Naive thymus-derived CD4-positive, alpha-beta T cell (primary cell): ENCODE data around the gene ARL8B. TPM values are rescaled to one million over a fixed set of nuclear protein-coding genes. Genes with fewer than 3 reads are reported as not detected.
"Not testable (repeated sequence)": the region's sequence is repeated elsewhere in the genome, so short reads cannot be mapped to it uniquely, and the experiment has no call there.

ENCODE experiments used
- ATAC-seq: fragments of 150-1000 bp; cut with Tn5 transposase; 2 replicates; pipeline ENCODE4 v1.10.0; 2021; ENCODE audit warnings: mild to moderate bottlenecking, moderate library complexity
- CTCF ChIA-PET: fragments of 350-600 bp; sonication (Branson Sonifier 250); formaldehyde crosslinking; loops from one replicate; lab custom pipeline; 2021; ENCODE audit warnings: antibody characterized with exemption; lab: Charles Lee
- POLR2A ChIA-PET: fragments of 350-600 bp; sonication (Branson Sonifier 250); formaldehyde crosslinking; loops from one replicate; lab custom pipeline; 2021; ENCODE audit warnings: antibody characterized with exemption, inconsistent platforms; lab: Charles Lee
- DNase-seq, 9 donors: peaks; one replicate each; pipeline versions ENCODE4 v3.0.0 to v3.0.0-alpha.2; 2020 to 2022; ENCODE audit warnings: mixed read lengths in 1 of 9
- H3K27ac ChIP-seq: one replicate; pipeline ENCODE4 v1.7.0; 2013; ENCODE audit warnings: mild to moderate bottlenecking, low read depth, low read length, moderate library complexity
- H3K27me3 ChIP-seq, 2 donors: one replicate each; pipeline ENCODE4 v1.7.0; 2013; ENCODE audit warnings: low read length in 2 of 2, mild to moderate bottlenecking in 2 of 2, moderate library complexity in 2 of 2; ENCODE audit not compliant: control insufficient read depth in 2 of 2, insufficient read depth in 2 of 2
- H3K36me3 ChIP-seq, 3 experiments: 1 replicate in 2 of 3; 2 replicates in 1 of 3; pipeline ENCODE4 v1.7.0; 2013; ENCODE audit warnings: low read length in 3 of 3, mild to moderate bottlenecking in 3 of 3, moderate library complexity in 1 of 3; ENCODE audit not compliant: insufficient read depth in 3 of 3, control insufficient read depth in 2 of 3
- H3K4me1 ChIP-seq, 2 donors: one replicate each; pipeline ENCODE4 v1.7.0; 2013; ENCODE audit warnings: low read length in 2 of 2, mild to moderate bottlenecking in 2 of 2, moderate library complexity in 1 of 2; ENCODE audit not compliant: control insufficient read depth in 2 of 2, insufficient read depth in 2 of 2
- H3K4me3 ChIP-seq: 2 replicates; pipeline ENCODE4 v1.7.0; 2013; ENCODE audit warnings: mild to moderate bottlenecking, low read length
- H3K9me3 ChIP-seq, 3 experiments: 1 replicate in 2 of 3; 2 replicates in 1 of 3; pipeline ENCODE4 v1.7.0; 2013; ENCODE audit warnings: low read length in 3 of 3; ENCODE audit not compliant: control insufficient read depth in 2 of 3
- H3K27ac Mint-ChIP-seq, 9 donors: one replicate each; pipeline ENCODE4 v1.8.0; 2020 to 2022; ENCODE audit warnings: mixed read lengths in 9 of 9, mild to moderate bottlenecking in 8 of 9, moderate library complexity in 5 of 9, inconsistent platforms in 2 of 9
- H3K27me3 Mint-ChIP-seq, 5 donors: one replicate each; pipeline ENCODE4 v1.8.0; 2021 to 2022; ENCODE audit warnings: mixed read lengths in 5 of 5, mild to moderate bottlenecking in 1 of 5
- H3K36me3 Mint-ChIP-seq, 5 donors: one replicate each; pipeline ENCODE4 v1.8.0; 2020 to 2022; ENCODE audit warnings: mixed read lengths in 5 of 5, mild to moderate bottlenecking in 3 of 5, inconsistent platforms in 1 of 5
- H3K4me1 Mint-ChIP-seq, 7 donors: one replicate each; pipeline ENCODE4 v1.8.0; 2020 to 2022; ENCODE audit warnings: mixed read lengths in 7 of 7, mild to moderate bottlenecking in 3 of 7, inconsistent platforms in 1 of 7
- H3K4me3 Mint-ChIP-seq, 10 donors: one replicate each; pipeline ENCODE4 v1.8.0; 2020 to 2022; ENCODE audit warnings: mild to moderate bottlenecking in 10 of 10, mixed read lengths in 10 of 10, moderate library complexity in 6 of 10, inconsistent platforms in 2 of 10
- H3K9me3 Mint-ChIP-seq, 11 donors: one replicate each; pipeline ENCODE4 v1.8.0; 2020 to 2022; ENCODE audit warnings: mixed read lengths in 11 of 11, mild to moderate bottlenecking in 4 of 11, inconsistent platforms in 1 of 11, moderate library complexity in 1 of 11
- intact Hi-C, 2 donors: fragments of 100-400 bp; cut with micrococcal nuclease; formaldehyde crosslinking; loops; one replicate each; pipeline ENCODE4 v1.15.1; 2023
- polyA plus RNA-seq, 2 donors: library from polyadenylated mRNA; unstranded; fragments of 300-500 nt; fragmentation: Illumina TruSeq; gene quantifications; one replicate each; pipeline ENCODE4 v1.2.3, GENCODE V29; 2021
- total RNA-seq, 6 experiments: library from RNA in 5 of 6; stranded (reverse) in 5 of 6; gene quantifications; 1 replicate in 5 of 6; 2 replicates in 1 of 6; pipeline ENCODE4 v1.2.3 and lab custom pipeline; 2021 to 2026

ARL8B gene
- total and polyA plus RNA-seq, 7 experiments from 2014 or later = 43.7 to 66.1 (median 48.4) TPM

- Mint-ChIP-seq H3K9me3 (no peaks in the 10 kb centered on the region), H3K4me1 (peaks cover 5 to 46% (median 39%) of the 10 kb centered on the region in 7 donors), H3K4me3 (no peak overlapping the region), H3K36me3 (peaks cover 5 to 21% (median 10%) of the 10 kb centered on the region in 5 donors), H3K27me3 (no peaks in the 10 kb centered on the region), H3K27ac (peak overlapping the region in 7 of 9 donors; percentile 4 to 70 (median 38))
- intact Hi-C loops = loop anchor here in 1 of 2 donors (2.0 to 5.0 kb wide), 2 partner anchors 17 to 48 kb away; partner anchors contain the start of gene ARL8B
- Histone ChIP-seq H3K36me3 (peaks cover 10 to 33% (median 15%) of the 10 kb centered on the region in 3 experiments), H3K9me3 (no peaks in the 10 kb centered on the region), H3K27ac (no peak overlapping the region), H3K4me3 (no peak overlapping the region), H3K27me3 (no peaks in the 10 kb centered on the region), H3K4me1 (peaks cover 0 to 3% of the 10 kb centered on the region in 2 donors)
- no peak for ATAC-seq
- ChIA-PET POLR2A (no interaction called here), CTCF (no interaction called here)
- DNase-seq = no peak
Measured at GRCh38 chr3:5169807-5170206, 47.7 kb downstream of the ARL8B start.

GRCh38 chr3:5170975-5171374 is 48.9 kb downstream of the ARL8B start:
- H3K36me3 Mint-ChIP-seq = peaks cover 5 to 23% (median 10%) of the 10 kb centered on the region in 5 donors
- Histone ChIP-seq H3K27me3 (no peaks in the 10 kb centered on the region), H3K27ac (no peak overlapping the region), H3K4me3 (no peak overlapping the region), H3K9me3 (no peaks in the 10 kb centered on the region), H3K4me1 (peaks cover 0 to 3% of the 10 kb centered on the region in 2 donors), H3K36me3 (peaks cover 10 to 45% (median 23%) of the 10 kb centered on the region in 3 experiments)
- no peaks in the 10 kb centered on the region for H3K27me3 Mint-ChIP-seq
- no peaks in the 10 kb centered on the region for H3K9me3 Mint-ChIP-seq
- intact Hi-C loops = no loop called here
- H3K4me3 Mint-ChIP-seq = no peak overlapping the region
- DNase-seq (no peak), ATAC-seq (no peak)
- no peak overlapping the region for H3K27ac Mint-ChIP-seq
- ChIA-PET CTCF (interaction anchor here (0.8 kb wide), 1 partner anchor 40 kb away, joined by 3 read pairs; no protein-coding TSS in a partner anchor), POLR2A (interaction anchor here (1.9 kb wide), 1 partner anchor 17 kb away, joined by 5 read pairs; no protein-coding TSS in a partner anchor)
- H3K4me1 Mint-ChIP-seq = peaks cover 5 to 34% (median 30%) of the 10 kb centered on the region in 7 donors

- H3K9me3 ChIP-seq = no peaks in the 10 kb centered on the region
- CTCF ChIA-PET = interaction anchor here (0.8 kb wide), 1 partner anchor 39 kb away, joined by 3 read pairs; no protein-coding TSS in a partner anchor
- POLR2A ChIA-PET = interaction anchor here (1.5 to 1.9 kb wide), 2 partner anchors 10 to 16 kb away, joined by 5 to 6 read pairs; no protein-coding TSS in a partner anchor
- no peak overlapping the region for H3K27ac Mint-ChIP-seq
- H3K4me3 Mint-ChIP-seq = no peak overlapping the region
- H3K4me1 Mint-ChIP-seq = peaks cover 5 to 27% (median 22%) of the 10 kb centered on the region in 7 donors
- H3K36me3 ChIP-seq = peaks cover 10 to 49% (median 23%) of the 10 kb centered on the region in 3 experiments
- no peak for ATAC-seq
- peaks cover 5 to 23% (median 5%) of the 10 kb centered on the region in 5 donors for H3K36me3 Mint-ChIP-seq
- H3K27ac ChIP-seq = no peak overlapping the region
- no peak for DNase-seq
- H3K4me3 ChIP-seq = no peak overlapping the region
- H3K27me3 Mint-ChIP-seq = no peaks in the 10 kb centered on the region
- H3K4me1 ChIP-seq = peaks cover 0 to 3% of the 10 kb centered on the region in 2 donors
- H3K9me3 Mint-ChIP-seq = no peaks in the 10 kb centered on the region
- H3K27me3 ChIP-seq = no peaks in the 10 kb centered on the region
- intact Hi-C loops = no loop called here
Measured at GRCh38 chr3:5172018-5172417, 49.9 kb downstream of the ARL8B start.

GRCh38 chr3:5179036-5179435 is 56.9 kb downstream of the ARL8B start:
- H3K4me3 Mint-ChIP-seq, H3K27ac ChIP-seq, H3K4me1 ChIP-seq, CTCF ChIA-PET, H3K4me3 ChIP-seq, DNase-seq, H3K9me3 ChIP-seq, H3K27me3 ChIP-seq, intact Hi-C loops, H3K9me3 Mint-ChIP-seq, ATAC-seq, H3K27me3 Mint-ChIP-seq, POLR2A ChIA-PET: not testable (repeated sequence)
- Mint-ChIP-seq H3K36me3 (peaks cover 3 to 28% (median 18%) of the 10 kb centered on the region in 5 donors), H3K4me1 (peaks cover 5 to 29% (median 21%) of the 10 kb centered on the region in 7 donors), H3K27ac (peak overlapping the region in 4 of 9 donors; percentile 29 to 67 (median 48))
- H3K36me3 ChIP-seq = peaks cover 12 to 51% (median 20%) of the 10 kb centered on the region in 3 experiments

- ChIA-PET CTCF (interaction anchor here (1.1 kb wide), 1 partner anchor 30 kb away, joined by 4 read pairs; no protein-coding TSS in a partner anchor), POLR2A (interaction anchor here (1.3 to 3.5 kb wide), 2 partner anchors 9 to 14 kb away, joined by 6 to 17 read pairs; no protein-coding TSS in a partner anchor)
- ATAC-seq (peak; percentile 59), DNase-seq (no peak)
- Mint-ChIP-seq H3K27ac (peak overlapping the region in 7 of 9 donors; percentile 55 to 89 (median 73)), H3K27me3 (no peaks in the 10 kb centered on the region), H3K4me3 (peak overlapping the region in 1 of 10 donors; percentile 25), H3K36me3 (peaks cover 3 to 21% (median 18%) of the 10 kb centered on the region in 5 donors), H3K4me1 (peaks cover 5 to 39% (median 31%) of the 10 kb centered on the region in 7 donors), H3K9me3 (no peaks in the 10 kb centered on the region)
- no peak overlapping the region for H3K27ac ChIP-seq
- H3K36me3 ChIP-seq = peaks cover 8 to 31% (median 12%) of the 10 kb centered on the region in 3 experiments
- no peaks in the 10 kb centered on the region for H3K9me3 ChIP-seq
- H3K4me1 ChIP-seq = peaks cover 0 to 8% of the 10 kb centered on the region in 2 donors
- H3K27me3 ChIP-seq = no peaks in the 10 kb centered on the region
- intact Hi-C loops = loop anchor here in 1 of 2 donors (10.0 kb wide), 1 partner anchor 457 kb away; no protein-coding TSS in a partner anchor
- H3K4me3 ChIP-seq = no peak overlapping the region
Measured at GRCh38 chr3:5181469-5182141, 59.5 kb downstream of the ARL8B start.

GRCh38 chr3:5183714-5184113 is 61.6 kb downstream of the ARL8B start:
- ATAC-seq, H3K4me3 ChIP-seq, H3K9me3 ChIP-seq, DNase-seq, H3K4me3 Mint-ChIP-seq, CTCF ChIA-PET, H3K27ac ChIP-seq, H3K27me3 ChIP-seq, H3K9me3 Mint-ChIP-seq, H3K4me1 ChIP-seq, H3K27me3 Mint-ChIP-seq: not testable (repeated sequence)
- POLR2A ChIA-PET = interaction anchor here (0.7 to 3.5 kb wide), 2 partner anchors 11 kb away, joined by 3 to 17 read pairs; no protein-coding TSS in a partner anchor
- intact Hi-C loops = loop anchor here in 1 of 2 donors (10.0 kb wide), 1 partner anchor 459 kb away; no protein-coding TSS in a partner anchor
- H3K36me3 ChIP-seq = peaks cover 5 to 28% (median 8%) of the 10 kb centered on the region in 3 experiments
- Mint-ChIP-seq H3K36me3 (peaks cover under 1 to 18% (median 14%) of the 10 kb centered on the region in 5 donors), H3K27ac (peak overlapping the region in 3 of 9 donors; percentile 32 to 59 (median 39)), H3K4me1 (peaks cover 1 to 41% (median 36%) of the 10 kb centered on the region in 7 donors)
